SU-DHL-6 (cell line): ENCODE results near the gene PNP.

Source experiments
- H2AFZ ChIP-seq: fragments of 200-600 bp; sonication (generic); 2 replicates; pipeline ENCODE4 v1.6.1; 2014; ENCODE audit warnings: low read depth, mild to moderate bottlenecking, moderate library complexity, mixed read lengths, antibody characterized with exemption, low read length; ENCODE audit not compliant: severe bottlenecking
- H3F3A ChIP-seq: fragments of 200-600 bp; shearing (Covaris generic); 2 replicates; pipeline ENCODE4 v1.6.0; 2016; ENCODE audit warnings: antibody characterized with exemption, mild to moderate bottlenecking; ENCODE audit not compliant: insufficient read depth
- H3K27ac ChIP-seq: fragments of 200-600 bp; sonication (generic); 2 replicates; pipeline ENCODE4 v1.5.1; 2016; ENCODE audit warnings: low read depth, mild to moderate bottlenecking, low read length, moderate library complexity, mixed read lengths
- H3K27me3 ChIP-seq: fragments of 200-600 bp; sonication (generic), shearing (Covaris generic); 2 replicates; pipeline ENCODE4 v1.6.0; 2014; ENCODE audit warnings: mild to moderate bottlenecking, low read length
- H3K36me3 ChIP-seq: fragments of 200-600 bp; sonication (generic); 2 replicates; pipeline ENCODE4 v1.6.1; 2014; ENCODE audit warnings: mild to moderate bottlenecking, low read length, mixed read lengths
- H3K4me2 ChIP-seq: fragments of 300-600, 200-600 bp; shearing (Covaris generic), sonication (generic); 2 replicates; pipeline ENCODE4 v1.6.0; 2014; ENCODE audit warnings: low read length, low read depth, mild to moderate bottlenecking; ENCODE audit not compliant: poor library complexity, severe bottlenecking
- H3K4me3 ChIP-seq: fragments of 200-600 bp; sonication (generic); 2 replicates; pipeline ENCODE4 v1.5.1; 2014; ENCODE audit warnings: antibody characterized with exemption, low read length, mild to moderate bottlenecking, mixed read lengths; ENCODE audit not compliant: insufficient read depth, poor library complexity, severe bottlenecking
- H3K79me2 ChIP-seq: fragments of 200-600 bp; sonication (generic); 2 replicates; pipeline ENCODE4 v1.6.1; 2014; ENCODE audit warnings: mild to moderate bottlenecking, low read length, moderate library complexity; ENCODE audit not compliant: insufficient read depth
- H3K9ac ChIP-seq: fragments of 200-600 bp; sonication (generic); 2 replicates; pipeline ENCODE4 v1.7.0; 2014; ENCODE audit warnings: mild to moderate bottlenecking, low read length
- H3K9me2 ChIP-seq: fragments of 200-600 bp; sonication (generic); replicated peaks from 2 replicates; pipeline ENCODE4 v1.6.1; 2014; ENCODE audit warnings: low read length; ENCODE audit not compliant: insufficient read depth
- H3K9me3 ChIP-seq: fragments of 200-600 bp; sonication (generic); 2 replicates; pipeline ENCODE4 v1.6.1; 2014; ENCODE audit warnings: low read length, mixed read lengths; ENCODE audit not compliant: insufficient read depth
- H4K20me1 ChIP-seq: fragments of 200-600 bp; sonication (generic); 2 replicates; pipeline ENCODE4 v1.6.1; 2014; ENCODE audit warnings: low read depth, mild to moderate bottlenecking, antibody characterized with exemption, low read length, moderate library complexity, mixed read lengths
- CTCF ChIP-seq: fragments of 200-600 bp; sonication (generic); IDR thresholded peaks from one replicate; pipeline ENCODE4 v1.5.1; 2017; ENCODE audit warnings: antibody characterized with exemption, mild to moderate bottlenecking, low read length, moderate library complexity; ENCODE audit not compliant: insufficient read depth, poor library complexity, severe bottlenecking
- EZH2phosphoT487 ChIP-seq: fragments of 200-600 bp; sonication (generic), shearing (Covaris generic); conservative IDR thresholded peaks from 2 replicates; pipeline ENCODE4 v1.6.1; 2018; ENCODE audit warnings: mild to moderate bottlenecking, antibody characterized with exemption, low read length, moderate library complexity, mixed read lengths

PNP gene

GRCh38 chr14:20486684-20487395, 17.6 kb downstream of the PNP start:
- Histone ChIP-seq H3K9me2 (no peaks in the 10 kb centered on the region), H2AFZ (no peak overlapping the region), H3K36me3 (no peaks in the 10 kb centered on the region), H3K9ac (no peak overlapping the region), H3K4me2 (no peak overlapping the region), H3K27ac (no peak overlapping the region), H3F3A (no peaks in the 10 kb centered on the region), H3K79me2 (no peaks in the 10 kb centered on the region), H3K27me3 (no peaks in the 10 kb centered on the region), H3K9me3 (no peaks in the 10 kb centered on the region), H4K20me1 (no peaks in the 10 kb centered on the region), H3K4me3 (no peak overlapping the region)
- no peak for TF ChIP-seq EZH2phosphoT487
- no peak for TF ChIP-seq CTCF

DNA sequence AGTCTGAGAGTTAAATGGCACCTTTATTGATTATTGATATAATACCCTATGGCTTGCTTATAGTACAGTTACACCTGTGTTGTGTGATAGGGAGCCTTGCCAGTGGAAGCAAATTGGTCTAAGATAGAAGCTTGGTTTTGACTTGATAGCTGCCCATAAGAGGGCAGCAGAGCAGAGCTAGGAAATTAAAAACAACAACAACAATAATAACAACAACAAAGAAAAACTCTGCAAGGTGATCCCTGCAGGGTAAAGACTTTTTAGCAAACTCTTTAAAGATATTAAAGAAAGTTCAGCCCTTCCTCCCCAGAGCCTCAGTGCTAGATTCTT, 18.2 kb downstream of the PNP start:
- no peak overlapping the region for H3K4me3 ChIP-seq

GRCh38 chr14:20489093-20489994, 20.1 kb downstream of the PNP start:
- Histone ChIP-seq H3K9ac (no peak overlapping the region), H3K9me2 (no peaks in the 10 kb centered on the region), H3K27ac (no peak overlapping the region), H3F3A (no peaks in the 10 kb centered on the region), H3K27me3 (no peaks in the 10 kb centered on the region), H3K9me3 (no peaks in the 10 kb centered on the region), H3K79me2 (no peaks in the 10 kb centered on the region), H4K20me1 (no peaks in the 10 kb centered on the region), H3K4me2 (no peak overlapping the region), H3K36me3 (no peaks in the 10 kb centered on the region), H2AFZ (no peak overlapping the region), H3K4me3 (no peak overlapping the region)
- no peak for TF ChIP-seq EZH2phosphoT487
- no peak for TF ChIP-seq CTCF

More for the DNA sequence above, 18.2 kb downstream of the PNP start:
- Histone ChIP-seq H3K9me2 (no peaks in the 10 kb centered on the region), H3K9me3 (no peaks in the 10 kb centered on the region), H3K4me2 (no peak overlapping the region), H4K20me1 (no peaks in the 10 kb centered on the region), H3K79me2 (no peaks in the 10 kb centered on the region), H3K9ac (no peak overlapping the region), H3K27ac (no peak overlapping the region), H3K36me3 (no peaks in the 10 kb centered on the region), H3F3A (no peaks in the 10 kb centered on the region), H3K27me3 (no peaks in the 10 kb centered on the region), H2AFZ (no peak overlapping the region)
- TF ChIP-seq EZH2phosphoT487 = no peak
- no peak for TF ChIP-seq CTCF
